PFSK-1 (cell line): Measurements from ENCODE around the gene BCOR.

Source experiments
- FOXP2 ChIP-seq: optimal IDR thresholded peaks from 2 replicates; pipeline ENCODE3; 2011; ENCODE audit warnings: borderline replicate concordance, control low read depth, inconsistent platforms; ENCODE audit not compliant: insufficient read depth; ENCODE audit errors: extremely low read length, extremely low read depth
- POLR2AphosphoS5 ChIP-seq: IDR thresholded peaks from 2 replicates; pipeline ENCODE4 v1.6.1; 2012; ENCODE audit warnings: low read depth, mild to moderate bottlenecking, control low read depth, low read length, moderate library complexity
- SIN3A ChIP-seq: IDR thresholded peaks from 2 replicates; pipeline ENCODE4 v1.6.1; 2012; ENCODE audit warnings: mild to moderate bottlenecking, low read length, moderate library complexity, borderline replicate concordance; ENCODE audit not compliant: insufficient read depth
- TAF1 ChIP-seq: IDR thresholded peaks from 2 replicates; pipeline ENCODE4 v1.6.1; 2012; ENCODE audit warnings: low read length, control low read depth, borderline replicate concordance; ENCODE audit not compliant: insufficient read depth
- TF ChIP-seq, protein P1 (sequence below), 2 experiments: IDR thresholded peaks; 2 replicates each; pipeline versions ENCODE4 v1.6.1 to v1.8.0; 2011 to 2012; ENCODE audit warnings: low read depth in 2 of 2, low read length in 2 of 2, control low read depth in 1 of 2, inconsistent platforms in 1 of 2, mild to moderate bottlenecking in 1 of 2, moderate library complexity in 1 of 2; ENCODE audit not compliant: insufficient read depth in 1 of 2

Gene BCOR

DNA sequence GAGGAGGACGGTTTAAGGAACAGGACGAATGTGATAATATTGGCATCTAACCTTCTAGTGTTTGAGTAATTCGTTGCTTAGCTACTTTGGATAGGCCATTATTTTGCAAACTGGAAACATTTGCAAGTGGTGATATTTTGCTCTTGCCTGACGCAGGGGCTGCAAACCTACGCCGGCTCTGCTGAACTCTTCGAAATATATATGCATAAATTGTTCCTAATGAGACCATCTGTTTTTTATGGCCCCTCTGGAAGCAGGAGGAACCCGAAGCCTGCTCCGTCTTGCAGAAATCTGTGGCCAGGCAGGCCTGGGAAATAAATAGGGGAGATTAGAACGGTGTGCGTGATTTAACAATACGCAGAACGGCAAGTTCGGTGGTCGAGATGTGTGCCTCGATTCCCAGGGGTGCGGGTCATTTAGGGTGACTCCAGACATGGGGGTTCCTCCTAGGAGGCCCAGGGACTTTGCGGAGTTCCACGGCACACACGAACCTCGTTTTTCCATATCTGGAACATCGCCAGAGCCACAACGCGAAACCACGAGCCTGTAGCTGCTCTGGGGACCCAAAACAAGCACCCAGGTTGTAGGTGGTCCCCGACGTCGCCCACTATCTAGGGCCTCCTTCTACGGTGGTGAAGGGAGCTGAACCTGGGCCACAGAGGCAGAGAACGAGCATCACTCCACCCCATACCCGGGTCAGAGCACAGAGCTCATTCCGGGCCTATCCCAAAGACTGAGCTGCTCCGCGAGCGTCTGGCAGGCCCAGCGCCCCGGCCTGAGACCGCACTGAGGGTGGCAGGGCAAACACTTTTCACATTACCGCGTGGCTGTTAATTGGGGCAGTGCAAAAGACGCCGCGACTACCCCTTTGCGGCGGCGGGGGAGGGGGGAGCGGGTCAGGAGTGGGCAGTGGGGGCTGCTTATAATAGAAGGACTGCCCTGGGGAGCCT, 89.7 kb downstream of the BCOR start:
- TF ChIP-seq FOXP2: no peak
- TF ChIP-seq TAF1: no peak
- TF ChIP-seq POLR2AphosphoS5: no peak
- no peak for TF ChIP-seq SIN3A
- TF ChIP-seq, protein P1, sequence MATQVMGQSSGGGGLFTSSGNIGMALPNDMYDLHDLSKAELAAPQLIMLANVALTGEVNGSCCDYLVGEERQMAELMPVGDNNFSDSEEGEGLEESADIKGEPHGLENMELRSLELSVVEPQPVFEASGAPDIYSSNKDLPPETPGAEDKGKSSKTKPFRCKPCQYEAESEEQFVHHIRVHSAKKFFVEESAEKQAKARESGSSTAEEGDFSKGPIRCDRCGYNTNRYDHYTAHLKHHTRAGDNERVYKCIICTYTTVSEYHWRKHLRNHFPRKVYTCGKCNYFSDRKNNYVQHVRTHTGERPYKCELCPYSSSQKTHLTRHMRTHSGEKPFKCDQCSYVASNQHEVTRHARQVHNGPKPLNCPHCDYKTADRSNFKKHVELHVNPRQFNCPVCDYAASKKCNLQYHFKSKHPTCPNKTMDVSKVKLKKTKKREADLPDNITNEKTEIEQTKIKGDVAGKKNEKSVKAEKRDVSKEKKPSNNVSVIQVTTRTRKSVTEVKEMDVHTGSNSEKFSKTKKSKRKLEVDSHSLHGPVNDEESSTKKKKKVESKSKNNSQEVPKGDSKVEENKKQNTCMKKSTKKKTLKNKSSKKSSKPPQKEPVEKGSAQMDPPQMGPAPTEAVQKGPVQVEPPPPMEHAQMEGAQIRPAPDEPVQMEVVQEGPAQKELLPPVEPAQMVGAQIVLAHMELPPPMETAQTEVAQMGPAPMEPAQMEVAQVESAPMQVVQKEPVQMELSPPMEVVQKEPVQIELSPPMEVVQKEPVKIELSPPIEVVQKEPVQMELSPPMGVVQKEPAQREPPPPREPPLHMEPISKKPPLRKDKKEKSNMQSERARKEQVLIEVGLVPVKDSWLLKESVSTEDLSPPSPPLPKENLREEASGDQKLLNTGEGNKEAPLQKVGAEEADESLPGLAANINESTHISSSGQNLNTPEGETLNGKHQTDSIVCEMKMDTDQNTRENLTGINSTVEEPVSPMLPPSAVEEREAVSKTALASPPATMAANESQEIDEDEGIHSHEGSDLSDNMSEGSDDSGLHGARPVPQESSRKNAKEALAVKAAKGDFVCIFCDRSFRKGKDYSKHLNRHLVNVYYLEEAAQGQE (IDR thresholded peaks at IDR 0.05; ENCODE audit: insufficient read depth in 1 of 2, low read depth in 2 of 2, low read length in 2 of 2): no peak

DNA sequence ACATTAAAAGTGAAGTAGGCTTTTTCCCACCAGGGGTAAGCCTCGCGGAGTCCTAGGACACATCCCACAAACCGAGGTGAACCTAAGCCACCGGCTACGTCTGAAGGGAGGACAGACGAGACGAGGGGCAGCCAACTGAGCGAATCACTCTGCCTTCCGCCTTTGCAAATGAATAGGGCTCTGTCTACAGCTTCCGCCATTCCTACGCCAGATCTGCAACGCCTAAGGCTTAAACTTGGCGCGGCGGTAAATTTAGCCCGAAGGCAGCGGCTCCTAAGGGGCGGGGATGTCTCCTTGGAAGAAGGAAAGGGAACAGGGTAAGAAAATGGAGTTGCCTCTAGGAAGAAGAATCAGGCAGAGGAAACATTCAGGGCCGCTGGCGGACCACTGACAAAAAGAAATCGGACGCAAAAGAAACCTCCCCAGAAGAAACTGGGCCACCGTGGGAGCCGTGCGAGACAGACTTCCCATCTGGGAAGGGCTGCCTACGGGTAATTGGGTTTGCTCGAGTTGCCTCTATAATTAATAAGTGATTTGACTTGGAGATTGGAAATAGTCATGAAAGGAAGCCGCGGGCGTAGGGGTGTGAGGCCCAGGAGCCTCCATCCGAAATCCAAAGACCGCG, 90.5 kb downstream of the BCOR start:
- no peak for TF ChIP-seq FOXP2
- TF ChIP-seq, protein P1 (IDR thresholded peaks at IDR 0.05; ENCODE audit: insufficient read depth in 1 of 2, low read depth in 2 of 2, low read length in 2 of 2): no peak
- no peak for TF ChIP-seq SIN3A
- TF ChIP-seq POLR2AphosphoS5: no peak

DNA sequence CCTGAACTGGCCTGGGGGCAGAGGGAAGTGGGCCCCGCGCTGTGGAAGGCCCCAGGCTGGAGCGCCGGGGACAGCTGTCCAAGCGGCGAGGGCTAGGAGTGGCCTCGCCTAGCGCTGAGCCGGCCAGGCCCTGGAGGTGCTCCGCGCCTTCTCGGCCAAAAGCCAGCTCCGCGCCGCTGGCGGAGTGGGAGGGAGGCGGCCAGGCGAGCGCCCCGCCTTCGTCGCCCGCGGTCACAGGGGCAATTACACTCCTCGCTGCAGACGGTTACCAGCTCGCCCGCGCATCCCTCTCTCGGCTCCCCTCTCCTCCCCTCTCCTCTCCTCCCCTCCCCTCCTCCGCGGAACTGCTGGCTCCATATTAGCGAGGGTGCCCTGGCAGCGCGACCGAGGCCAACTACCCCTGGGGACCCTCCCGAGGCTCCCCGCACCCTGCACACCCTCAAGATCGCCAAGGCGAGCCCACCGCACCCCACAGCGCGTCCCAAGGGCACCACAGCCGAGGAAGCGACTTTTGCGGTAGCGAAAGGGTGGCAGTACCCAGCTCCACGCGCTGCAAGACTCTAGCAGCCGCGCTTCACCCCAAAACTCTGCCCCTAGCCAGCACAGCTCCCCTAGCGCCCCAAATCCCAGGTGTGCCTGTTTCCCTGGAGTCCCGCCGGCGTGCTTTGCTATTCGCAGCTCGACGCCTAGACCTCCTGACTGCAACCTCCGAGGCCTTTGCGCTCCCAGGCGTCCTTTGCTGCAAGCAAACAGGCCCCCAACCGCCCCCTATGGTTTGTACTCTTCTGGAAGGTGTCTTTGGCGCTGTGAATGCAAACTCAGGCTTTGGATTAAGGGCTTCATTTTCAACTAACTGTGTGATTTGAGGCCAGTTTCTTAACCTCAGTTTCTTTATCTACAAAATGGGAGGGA, 91.4 kb downstream of the BCOR start:
- TF ChIP-seq POLR2AphosphoS5 (no peak), FOXP2 (no peak), TAF1 (no peak), SIN3A (no peak)
- TF ChIP-seq, protein P1 (IDR thresholded peaks at IDR 0.05; ENCODE audit: insufficient read depth in 1 of 2, low read depth in 2 of 2, low read length in 2 of 2): no peak

DNA sequence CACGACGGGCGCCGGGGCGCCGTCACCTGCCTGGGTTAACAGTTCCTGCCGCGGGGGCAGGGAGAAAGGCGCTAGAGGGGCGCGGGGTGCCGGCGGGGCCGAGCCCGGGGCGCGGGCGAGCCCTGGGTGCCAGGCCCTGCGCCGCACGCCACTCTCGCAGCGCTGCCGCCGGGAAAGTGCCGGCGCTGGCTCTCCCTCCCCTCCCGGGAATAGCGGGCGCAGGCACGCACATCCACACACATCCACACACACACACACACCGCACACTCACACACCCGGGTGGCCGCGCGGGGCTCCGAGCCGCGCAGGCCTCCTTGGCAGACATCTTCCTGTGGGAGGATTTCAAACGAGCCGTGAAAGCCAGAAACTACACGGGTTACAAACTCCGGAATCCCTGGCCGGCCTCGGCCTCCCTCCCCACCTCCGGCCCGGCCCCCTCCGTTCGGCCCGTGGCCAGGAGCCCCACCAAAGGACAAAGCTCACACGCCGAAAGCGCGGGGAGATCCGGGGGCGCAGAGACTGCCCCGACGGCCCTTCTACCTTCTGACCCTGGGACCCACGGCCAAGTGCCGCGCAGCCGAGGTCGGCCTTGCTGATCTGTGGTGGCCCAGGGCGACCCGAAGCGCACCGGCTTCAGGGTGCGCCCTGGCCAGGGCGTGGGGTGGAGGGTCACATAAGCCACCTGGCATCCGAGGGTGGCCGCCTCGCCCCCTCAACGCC, 92.3 kb downstream of the BCOR start:
- TF ChIP-seq TAF1 (no peak), FOXP2 (no peak), POLR2AphosphoS5 (no peak), SIN3A (no peak)
- TF ChIP-seq, protein P1 (IDR thresholded peaks at IDR 0.05; ENCODE audit: insufficient read depth in 1 of 2, low read depth in 2 of 2, low read length in 2 of 2): no peak
